Cerebellar cortex (tissue), 1 donor: ENCODE results near the gene GSPT2.
"Not testable (repeated sequence)": the region's sequence is repeated elsewhere in the genome, so short reads cannot be mapped to it uniquely, and the experiment has no call there.

Experiments used
- DNase-seq: peaks from one replicate; pipeline ENCODE4 v3.0.0-alpha.2; 2015; ENCODE audit warnings: low spot score

The GSPT2 gene

DNA sequence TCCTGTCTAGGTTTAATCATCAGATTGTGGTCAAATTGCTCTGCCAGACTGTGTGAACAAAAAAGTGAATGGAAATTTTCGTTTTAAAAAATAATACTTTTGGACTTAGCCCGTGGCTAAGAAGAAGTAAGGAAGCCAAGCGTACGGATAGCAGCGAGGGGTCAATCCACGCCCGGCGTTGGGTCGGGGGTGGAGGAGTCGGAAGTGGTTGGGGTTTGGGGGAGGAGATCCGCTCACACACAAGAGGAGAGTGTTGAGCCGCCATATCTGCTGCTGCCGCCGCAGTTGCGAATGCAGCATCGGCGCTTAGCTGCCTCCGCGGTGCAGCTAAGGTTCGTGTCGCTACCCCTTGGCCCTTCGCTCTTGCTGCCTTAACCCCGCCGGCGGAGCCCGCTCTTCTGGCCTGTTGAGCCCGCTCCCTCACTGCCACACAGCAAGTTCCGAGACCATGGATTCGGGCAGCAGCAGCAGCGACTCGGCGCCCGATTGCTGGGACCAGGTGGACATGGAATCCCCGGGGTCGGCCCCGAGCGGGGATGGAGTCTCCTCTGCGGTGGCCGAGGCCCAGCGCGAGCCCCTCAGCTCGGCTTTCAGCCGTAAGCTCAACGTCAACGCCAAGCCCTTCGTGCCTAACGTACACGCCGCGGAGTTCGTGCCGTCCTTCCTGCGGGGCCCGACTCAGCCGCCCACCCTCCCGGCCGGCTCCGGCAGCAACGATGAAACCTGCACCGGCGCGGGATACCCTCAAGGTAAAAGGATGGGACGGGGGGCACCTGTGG lies at the start of gene GSPT2:
GSPT2 (plus strand) TSS at position 264 of the 779 bp plus-strand sequence; CDS start at position 449, 185 bp downstream.
- peak; percentile 74 for DNase-seq

DNA sequence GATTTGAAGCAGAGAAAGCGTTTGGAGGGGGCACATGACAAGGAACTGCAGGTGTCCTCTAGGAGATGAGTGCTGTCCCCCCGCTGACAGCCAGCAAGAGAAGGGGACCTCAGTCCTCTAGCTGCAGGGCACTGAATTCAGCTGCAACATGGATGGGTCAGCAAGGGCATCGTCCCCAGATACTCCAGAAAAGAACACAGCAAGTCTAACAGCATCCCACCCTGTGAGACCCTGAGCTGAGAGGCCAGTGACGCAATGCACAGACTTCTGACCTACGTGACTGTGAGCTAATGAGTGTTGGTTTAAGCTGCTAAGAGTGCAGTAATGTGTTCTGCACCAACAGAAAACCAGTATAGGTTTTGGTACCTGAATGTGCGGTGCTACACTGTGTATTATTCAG lies 49.0 kb upstream of the GSPT2 start:
- DNase-seq: no peak

DNA sequence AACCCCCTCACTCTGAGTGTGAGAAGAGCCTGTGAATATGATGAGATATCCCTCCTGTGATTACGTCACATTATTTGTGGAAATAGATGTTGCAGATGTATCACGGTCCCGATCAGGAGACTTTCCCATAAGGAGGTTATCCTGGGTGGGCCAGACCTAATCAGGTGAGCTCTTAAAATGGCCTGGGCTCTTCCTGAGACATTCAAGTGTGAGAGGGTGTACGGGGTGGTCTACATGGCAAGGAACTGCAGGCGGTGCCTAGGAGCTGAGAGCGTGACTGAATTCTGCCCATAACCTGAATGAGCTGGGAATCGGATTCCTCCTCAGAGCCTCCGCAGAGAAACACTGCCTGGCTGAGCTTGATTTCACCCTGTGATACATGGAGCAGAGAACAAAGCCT lies 45.8 kb upstream of the GSPT2 start:
- no peak for DNase-seq

DNA sequence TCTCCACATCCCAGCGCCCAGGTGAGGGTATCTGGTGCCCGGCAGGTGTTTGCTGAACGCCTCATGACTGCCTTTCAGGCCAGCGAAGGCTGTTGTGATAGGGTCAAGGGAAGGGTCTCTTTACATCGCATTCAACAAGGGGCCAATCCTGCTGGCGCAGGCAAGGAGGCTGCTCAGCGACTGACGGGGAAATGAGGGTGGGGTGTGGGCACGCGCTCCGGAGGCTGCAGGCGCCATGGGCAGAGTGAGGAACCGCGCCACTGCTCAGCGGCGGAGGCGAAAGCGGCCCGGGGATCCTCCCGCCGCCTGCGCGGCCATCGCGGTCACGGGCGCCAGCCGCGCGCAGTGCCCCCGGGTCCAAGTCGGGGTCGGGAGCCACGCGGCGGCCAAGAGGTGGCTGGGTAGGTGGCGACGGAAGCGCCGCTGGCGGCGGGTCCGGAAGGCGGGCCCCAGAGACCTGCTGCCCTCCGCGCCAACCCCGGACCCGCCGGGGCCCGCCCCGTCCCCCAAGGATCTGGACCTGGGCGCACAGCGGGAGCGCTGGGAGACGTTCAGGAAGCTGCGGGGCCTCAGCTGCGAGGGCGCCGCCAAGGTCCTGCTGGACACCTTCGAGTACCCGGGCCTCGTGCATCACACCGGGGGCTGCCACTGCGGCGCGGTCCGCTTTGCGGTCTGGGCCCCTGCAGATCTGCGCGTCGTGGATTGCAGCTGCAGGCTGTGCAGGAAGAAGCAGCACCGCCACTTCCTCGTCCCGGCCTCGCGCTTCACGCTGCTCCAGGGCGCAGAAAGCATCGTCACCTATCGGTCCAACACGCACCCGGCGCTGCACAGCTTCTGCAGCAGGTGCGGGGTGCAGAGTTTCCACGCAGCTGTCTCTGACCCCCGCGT lies 32.7 kb upstream of the GSPT2 start, which contains the start of gene CENPVL1:
CENPVL1 (plus strand) TSS at position 236 of the 888 bp plus-strand sequence; CDS start at position 236, 0 bp downstream.
- DNase-seq: not testable (repeated sequence)

DNA sequence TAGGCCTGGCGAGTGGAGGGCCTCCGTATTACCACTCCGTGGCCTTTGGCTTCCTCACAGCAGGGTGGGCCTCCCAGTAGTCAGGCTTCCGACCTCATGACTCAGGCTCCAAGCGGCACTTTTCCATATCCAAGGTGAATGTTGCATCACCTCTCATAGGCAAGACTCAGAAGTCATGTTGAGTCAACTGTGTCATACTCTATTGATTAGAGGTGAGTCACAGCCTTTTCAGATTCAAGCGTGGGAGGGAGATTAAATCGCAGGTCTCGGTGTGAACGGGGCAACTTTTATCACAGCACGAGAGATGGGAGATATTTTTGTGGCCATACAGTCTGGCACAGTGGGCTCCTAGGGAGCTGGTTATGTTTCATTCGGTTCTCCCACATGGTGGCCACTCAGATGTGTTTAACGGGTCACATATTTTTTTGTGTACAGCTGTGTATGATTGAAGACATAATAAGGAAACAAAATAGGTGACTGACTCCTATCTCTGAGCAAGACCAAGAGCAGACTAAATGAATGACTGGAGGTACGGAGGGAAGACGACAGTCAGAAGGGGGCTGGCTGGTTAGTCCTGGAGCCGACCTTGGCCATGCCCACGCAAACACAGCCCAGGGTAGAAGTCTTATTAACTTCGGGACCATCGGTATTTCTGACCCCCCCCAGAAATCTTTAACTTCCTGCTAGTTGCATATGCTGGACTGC lies 30.1 kb upstream of the GSPT2 start:
- not testable (repeated sequence) for DNase-seq

DNA sequence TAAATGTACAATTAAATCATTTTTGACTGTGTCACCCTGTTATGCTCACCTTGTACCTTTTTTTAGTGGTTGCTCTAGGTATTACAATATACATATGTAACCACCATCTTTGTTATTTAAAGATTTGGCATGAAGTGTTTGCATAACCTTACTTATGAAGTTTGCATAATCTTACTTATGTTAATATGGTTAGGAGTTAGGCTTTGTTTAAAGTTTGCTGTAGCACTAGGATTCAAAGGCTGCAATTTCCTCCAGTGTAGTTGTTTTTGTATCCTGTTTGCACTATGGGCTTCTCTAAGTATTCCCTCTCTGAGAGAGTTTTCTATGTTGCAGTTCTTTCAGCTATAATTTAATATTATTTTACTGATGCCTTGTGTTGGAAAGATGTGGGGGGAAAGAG lies 15.0 kb upstream of the GSPT2 start:
- DNase-seq: no peak

DNA sequence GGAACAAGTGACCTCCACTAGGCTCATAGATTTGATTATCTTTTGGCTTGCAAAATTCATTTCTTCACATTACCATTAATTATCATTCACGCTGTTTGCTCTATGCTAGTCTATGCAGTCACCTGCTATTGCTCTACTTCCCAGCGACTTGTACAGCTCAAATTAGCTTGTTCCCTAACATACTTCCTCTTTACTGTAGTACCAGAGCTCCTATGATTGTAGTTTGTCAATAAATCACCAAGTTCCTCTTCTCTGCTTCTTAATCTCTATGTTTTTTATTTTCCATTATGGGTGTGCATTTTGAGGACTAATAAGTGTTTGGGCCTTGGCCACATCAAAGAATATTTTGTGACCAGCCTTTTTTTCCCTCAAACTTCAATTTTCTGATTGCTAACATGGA lies 6.2 kb upstream of the GSPT2 start:
- DNase-seq: no peak

DNA sequence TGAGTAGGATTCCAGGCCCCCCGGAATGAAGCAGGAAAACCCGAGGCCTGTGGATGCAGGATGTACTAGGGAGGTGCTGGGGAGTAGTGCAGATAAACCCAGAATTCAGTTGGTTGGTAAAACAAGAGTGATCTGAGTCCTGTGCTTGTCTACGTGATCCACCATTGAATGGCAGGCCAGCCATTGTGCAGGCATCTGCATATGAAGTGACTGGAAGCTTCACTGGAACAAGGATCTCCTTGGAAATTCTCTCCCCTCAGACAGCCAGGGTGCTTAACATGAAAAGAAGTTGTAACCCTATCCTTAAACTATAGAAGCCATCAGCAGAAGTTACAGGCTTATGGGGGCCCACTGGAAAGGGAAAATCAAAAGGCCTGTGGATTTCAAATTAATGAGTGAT lies 656 bp upstream of the GSPT2 start:
- DNase-seq: no peak

DNA sequence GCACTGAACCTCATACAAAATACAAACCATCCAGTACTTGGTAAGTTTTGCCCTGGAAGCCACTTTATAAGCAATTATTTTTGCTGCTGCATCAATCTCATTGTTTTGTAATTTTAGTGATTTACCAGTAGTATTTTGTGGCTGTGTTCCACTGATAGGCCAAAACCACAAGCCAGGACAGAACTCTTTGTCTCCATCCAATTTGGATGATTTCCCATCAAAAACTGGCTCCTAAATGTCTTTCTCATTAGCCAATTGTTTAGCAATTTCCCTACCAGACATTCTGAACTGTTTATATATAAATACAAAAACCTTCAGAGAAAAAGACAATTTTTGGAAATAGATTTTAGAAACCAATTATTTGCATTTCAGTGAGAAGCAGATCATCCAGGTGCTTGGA lies 4.4 kb downstream of the GSPT2 start:
- no peak for DNase-seq

DNA sequence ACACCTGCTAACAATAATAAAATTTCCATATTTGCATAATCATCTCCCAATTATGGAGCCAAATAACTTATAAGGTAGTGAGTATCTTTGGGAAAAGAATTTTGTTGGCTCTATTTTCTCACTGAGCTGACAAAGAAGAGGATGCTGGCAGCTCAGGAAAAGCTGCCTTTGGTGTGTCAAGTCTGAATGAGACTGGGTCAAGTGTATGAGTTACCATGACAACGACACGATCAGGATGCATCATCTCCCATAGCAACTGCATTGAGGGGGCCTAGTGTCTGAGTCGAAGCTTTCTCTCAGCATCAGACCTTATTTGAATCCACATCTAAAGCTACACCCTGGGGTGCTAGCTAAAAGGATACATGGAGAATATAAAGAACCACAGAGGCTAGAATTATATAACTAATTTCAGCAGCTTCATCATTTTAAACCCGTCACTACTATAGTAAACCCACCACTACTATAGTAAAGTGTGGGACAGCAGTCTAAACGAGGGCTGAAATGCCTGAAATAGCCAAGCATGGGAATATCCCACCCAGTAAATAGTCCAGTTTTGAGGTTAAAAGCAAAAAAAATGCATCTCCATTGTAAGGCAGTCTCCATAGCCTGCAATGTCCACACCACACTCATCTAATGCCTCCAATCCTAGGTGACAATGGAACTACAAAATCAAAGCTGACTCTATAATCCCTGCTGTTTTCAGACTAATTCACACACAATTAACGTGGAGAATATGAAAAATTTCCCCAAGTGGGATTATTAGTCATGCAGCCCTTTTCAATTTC lies 16.0 kb downstream of the GSPT2 start:
- no peak for DNase-seq

DNA sequence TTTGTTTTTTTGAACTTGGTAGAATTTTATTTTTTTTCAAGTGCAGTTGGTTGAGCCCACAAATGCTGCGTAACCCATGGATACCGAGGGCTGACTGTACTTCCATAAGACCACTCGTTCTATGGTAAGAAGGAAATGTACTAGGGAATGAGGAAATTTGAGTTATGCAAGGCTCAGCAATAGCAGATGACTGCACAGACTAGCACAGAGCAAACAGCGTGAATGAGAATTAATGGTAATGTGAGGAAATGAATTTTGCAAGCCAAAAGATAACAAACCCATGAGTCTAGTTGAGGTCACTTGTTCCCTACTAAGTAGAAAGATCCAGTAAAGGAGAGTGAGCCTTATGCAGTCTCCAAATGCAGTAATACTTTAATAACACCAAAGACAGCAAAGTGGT lies 17.4 kb downstream of the GSPT2 start:
- DNase-seq: no peak

DNA sequence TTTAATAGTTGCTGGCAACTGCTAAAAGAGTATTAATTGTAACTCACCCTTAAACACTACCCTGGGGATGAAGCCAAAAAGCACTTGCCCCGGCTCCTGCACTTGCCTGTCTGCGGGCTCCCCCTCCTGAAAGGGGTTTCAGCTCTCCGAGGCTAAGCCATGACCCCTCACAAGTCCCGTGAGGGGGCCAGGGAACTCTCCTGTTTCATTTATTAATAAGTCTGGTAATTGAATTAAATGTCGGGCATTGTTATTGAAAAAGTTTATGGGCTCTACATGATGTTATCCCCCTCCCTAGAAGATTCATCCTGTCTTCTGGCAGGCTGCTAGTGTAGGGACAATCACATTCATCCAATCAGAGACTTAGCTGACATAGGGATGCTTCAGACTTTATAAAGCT lies 23.3 kb downstream of the GSPT2 start:
- DNase-seq: no peak

DNA sequence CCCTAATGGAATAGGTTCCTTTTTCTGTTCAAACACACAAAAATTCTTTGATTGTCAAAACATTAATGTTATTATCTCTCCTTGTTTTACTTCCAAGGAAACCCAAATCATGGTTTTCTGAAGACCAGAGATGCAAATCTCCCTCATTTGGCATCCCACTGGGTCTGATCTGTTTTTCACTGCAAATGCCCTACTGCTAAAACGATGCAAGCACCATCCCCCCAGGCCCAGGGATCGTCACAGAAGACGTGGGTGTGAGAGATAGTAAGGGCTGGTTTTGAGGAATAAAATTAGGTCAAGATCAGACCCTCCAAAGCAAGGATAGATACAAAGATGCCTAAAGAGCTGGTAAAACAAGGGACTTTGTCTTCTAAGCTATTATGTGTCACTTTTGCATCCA lies 33.6 kb downstream of the GSPT2 start:
- DNase-seq: no peak

DNA sequence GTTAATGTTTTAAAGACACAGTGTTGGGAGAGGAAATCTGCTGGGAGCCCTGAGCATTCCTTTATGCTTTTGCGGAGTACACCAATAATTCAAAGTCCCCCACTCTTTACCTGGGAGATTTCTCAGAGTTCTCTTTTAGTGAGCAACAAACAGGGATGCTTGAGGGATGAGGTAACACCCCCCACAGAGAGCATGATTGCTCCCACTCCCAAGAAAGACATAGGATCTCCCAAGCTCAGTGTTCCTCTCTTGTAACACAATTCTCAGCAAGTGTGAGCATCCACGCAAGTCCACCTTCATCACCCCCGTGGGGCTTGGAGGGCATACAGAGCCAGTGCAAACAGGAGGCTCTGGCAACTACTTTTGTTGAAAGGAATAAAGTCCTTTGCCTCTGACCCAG lies 36.1 kb downstream of the GSPT2 start:
- no peak for DNase-seq

DNA sequence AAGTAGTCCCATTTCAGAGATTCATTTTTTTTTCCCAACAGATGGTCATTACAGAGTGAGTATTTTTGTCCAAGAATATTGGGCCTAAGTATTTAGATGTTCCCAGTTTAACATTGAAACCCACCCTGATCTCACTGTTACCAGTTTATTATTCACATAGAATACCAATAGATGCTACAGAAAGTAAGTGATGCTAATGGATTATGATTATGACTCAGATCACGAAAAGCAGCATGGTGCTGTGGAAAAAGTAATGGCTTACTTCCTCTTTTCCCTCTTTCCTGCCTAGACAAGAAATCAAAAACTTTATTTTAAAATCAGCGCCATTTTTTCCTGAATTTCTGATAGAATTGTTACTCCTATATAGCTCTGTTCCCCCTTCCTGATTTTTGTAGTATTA lies 51.9 kb downstream of the GSPT2 start:
- no peak for DNase-seq
